Mesothelial cell of epicardium (in vitro differentiated cells): Measurements from ENCODE around the gene FAHD1. TPM values are rescaled to one million over a fixed set of nuclear protein-coding genes. Genes with fewer than 3 reads are reported as not detected.
A peak's percentile ranks its signal among the peaks of the same experiment; 100 is the strongest.

Source experiments
- DNase-seq, 2 experiments: peaks; one replicate each; pipeline ENCODE4 v3.0.0; 2021; ENCODE audit warnings: low spot score in 2 of 2; ENCODE audit not compliant: unreplicated experiment in 2 of 2
- H3K27ac Mint-ChIP-seq: 2 replicates; pipeline ENCODE4 v1.8.0; 2021; ENCODE audit warnings: mixed read lengths
- H3K27me3 Mint-ChIP-seq: 2 replicates; pipeline ENCODE4 v1.8.0; 2021; ENCODE audit warnings: low read depth, mixed read lengths
- H3K36me3 Mint-ChIP-seq: 2 replicates; pipeline ENCODE4 v1.8.0; 2021; ENCODE audit warnings: mixed read lengths
- H3K4me1 Mint-ChIP-seq: 2 replicates; pipeline ENCODE4 v1.8.0; 2021; ENCODE audit warnings: mixed read lengths
- H3K4me3 Mint-ChIP-seq: 2 replicates; pipeline ENCODE4 v1.8.0; 2021; ENCODE audit warnings: mild to moderate bottlenecking, moderate library complexity, mixed read lengths
- H3K9me3 Mint-ChIP-seq: 2 replicates; pipeline ENCODE4 v1.8.0; 2021; ENCODE audit warnings: mixed read lengths
- total RNA-seq: library from RNA; stranded (reverse); gene quantifications from 3 replicates; pipeline ENCODE4 v1.2.1, GENCODE V29; 2021
- TF ChIP-seq, protein P1 (sequence below): fragments of 200-600 bp; sonication (generic); IDR thresholded peaks from one replicate; pipeline ENCODE4 v1.5.0; 2021; ENCODE audit warnings: antibody characterized with exemption; ENCODE audit not compliant: unreplicated experiment

FAHD1 gene
- total RNA-seq, 1 donor from 2014 or later = 23.1 TPM

DNA sequence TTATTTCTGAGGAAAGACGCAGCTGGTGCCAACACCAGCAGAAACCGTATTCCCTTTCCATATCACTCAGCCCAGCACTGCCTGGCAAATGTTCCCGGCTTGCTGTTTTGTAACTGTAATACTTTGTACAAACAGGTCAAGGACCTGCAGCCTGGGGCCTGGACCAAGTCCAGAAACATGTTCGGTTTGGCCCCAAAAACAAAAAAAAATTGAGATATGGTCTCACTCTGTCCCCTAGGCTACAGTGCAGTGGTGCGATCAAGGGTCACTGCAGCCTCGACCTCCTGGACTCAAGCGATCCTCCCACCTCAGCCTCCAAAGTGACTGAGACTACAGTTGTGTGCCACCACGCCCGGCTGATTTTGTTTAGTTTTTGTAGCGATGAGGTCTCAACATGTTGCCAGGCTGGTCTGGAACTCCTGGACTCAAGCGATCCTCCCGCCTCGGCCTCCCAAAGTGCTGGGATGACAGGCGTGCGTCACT, 1.6 kb upstream of the FAHD1 start:
- peaks cover 2% of the 10 kb centered on the region for H3K36me3 Mint-ChIP-seq
- TF ChIP-seq, protein P1, sequence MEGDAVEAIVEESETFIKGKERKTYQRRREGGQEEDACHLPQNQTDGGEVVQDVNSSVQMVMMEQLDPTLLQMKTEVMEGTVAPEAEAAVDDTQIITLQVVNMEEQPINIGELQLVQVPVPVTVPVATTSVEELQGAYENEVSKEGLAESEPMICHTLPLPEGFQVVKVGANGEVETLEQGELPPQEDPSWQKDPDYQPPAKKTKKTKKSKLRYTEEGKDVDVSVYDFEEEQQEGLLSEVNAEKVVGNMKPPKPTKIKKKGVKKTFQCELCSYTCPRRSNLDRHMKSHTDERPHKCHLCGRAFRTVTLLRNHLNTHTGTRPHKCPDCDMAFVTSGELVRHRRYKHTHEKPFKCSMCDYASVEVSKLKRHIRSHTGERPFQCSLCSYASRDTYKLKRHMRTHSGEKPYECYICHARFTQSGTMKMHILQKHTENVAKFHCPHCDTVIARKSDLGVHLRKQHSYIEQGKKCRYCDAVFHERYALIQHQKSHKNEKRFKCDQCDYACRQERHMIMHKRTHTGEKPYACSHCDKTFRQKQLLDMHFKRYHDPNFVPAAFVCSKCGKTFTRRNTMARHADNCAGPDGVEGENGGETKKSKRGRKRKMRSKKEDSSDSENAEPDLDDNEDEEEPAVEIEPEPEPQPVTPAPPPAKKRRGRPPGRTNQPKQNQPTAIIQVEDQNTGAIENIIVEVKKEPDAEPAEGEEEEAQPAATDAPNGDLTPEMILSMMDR = no peak
- no peak overlapping the region for H3K27ac Mint-ChIP-seq
- H3K4me3 Mint-ChIP-seq = peak overlapping the region; percentile 65
- no peaks in the 10 kb centered on the region for H3K27me3 Mint-ChIP-seq
- DNase-seq = no peak
- peaks cover 27% of the 10 kb centered on the region for H3K4me1 Mint-ChIP-seq
- H3K9me3 Mint-ChIP-seq = no peaks in the 10 kb centered on the region

DNA sequence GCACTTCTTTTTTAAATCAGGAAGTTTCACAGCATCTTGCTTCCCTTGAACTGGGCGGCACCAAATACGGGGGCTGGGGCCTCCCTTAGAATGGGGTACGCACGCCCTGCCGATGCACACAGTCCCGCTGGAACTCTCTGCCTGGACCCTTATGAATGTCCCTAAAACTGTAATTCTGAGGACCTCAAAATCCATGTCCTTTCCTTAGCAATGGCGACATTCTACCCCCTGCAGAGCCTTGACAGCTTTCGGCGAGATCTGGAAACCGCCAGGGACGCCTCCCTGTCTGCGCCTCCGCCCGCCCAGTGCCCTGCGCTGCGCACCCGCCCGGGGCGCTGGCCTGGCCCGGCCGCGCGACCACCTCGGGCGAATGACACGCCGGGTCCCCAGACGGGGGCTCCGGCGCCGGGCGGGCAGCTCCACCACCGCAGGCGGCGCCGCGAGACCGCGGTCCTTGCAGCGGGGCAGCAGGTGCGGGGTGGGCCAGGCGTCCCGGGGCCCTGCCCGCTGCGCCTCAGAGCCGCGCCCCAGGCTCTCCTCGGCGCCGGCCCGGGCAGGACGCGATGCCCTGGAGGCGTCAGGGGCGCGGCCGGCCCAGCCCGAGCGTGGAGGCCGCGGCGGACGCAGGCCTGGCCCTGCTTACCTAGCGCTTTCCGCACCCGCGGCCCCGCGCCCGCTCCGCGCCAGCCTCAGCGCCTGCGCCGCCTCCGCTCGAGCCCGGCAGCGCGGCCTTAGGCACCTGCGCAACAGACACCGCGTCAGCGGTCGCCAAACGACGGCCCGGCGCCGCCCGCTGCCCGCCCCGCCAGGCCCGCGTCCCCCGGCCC, 929 bp upstream of the FAHD1 start:
- H3K4me1 Mint-ChIP-seq = peaks cover 27% of the 10 kb centered on the region

DNA sequence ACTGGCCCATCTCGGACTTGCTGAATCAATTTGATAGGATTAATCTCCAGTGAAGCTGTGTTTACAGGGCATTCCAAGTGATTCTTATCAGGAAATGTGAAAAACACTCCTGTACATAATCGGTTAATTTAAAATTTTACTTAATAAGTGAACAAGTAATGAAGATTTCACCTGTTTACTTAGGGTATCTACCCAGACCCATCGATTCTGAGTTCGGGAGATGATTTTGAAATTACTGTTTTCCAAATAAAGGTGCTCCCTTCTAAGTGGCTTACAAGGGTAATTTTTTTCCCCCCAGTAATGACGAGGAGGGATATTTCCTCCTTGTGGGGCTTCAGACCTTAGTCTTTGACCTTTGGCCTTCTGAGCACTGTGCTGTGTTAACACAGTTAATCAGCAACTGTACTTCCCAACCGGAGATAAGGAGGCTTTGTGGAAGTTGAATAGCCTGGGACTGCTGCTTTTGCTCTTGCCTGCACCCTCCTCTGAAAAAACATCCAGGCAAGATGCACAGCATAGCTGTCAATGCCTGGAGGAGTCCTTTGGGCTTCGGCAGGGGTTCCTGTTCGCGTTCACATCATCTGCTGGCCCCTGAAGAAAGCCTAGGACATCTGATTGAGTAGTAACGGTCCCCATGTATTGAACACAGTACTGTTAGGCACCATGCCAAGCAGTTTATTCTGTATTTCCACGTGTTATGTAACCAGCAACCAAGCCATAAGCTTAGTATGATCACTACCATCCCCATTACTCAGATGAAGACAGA, 1.8 kb downstream of the FAHD1 start:
- TF ChIP-seq, protein P1 = no peak

More for the DNA sequence above, 929 bp upstream of the FAHD1 start:
- Mint-ChIP-seq H3K27me3 (no peaks in the 10 kb centered on the region), H3K9me3 (no peaks in the 10 kb centered on the region), H3K27ac (peak overlapping the region; percentile 16), H3K4me3 (peak overlapping the region; percentile 65), H3K36me3 (peaks cover 2% of the 10 kb centered on the region)
- peak in 1 of 2 experiments; percentile 57 for DNase-seq
- TF ChIP-seq, protein P1 = no peak

DNA sequence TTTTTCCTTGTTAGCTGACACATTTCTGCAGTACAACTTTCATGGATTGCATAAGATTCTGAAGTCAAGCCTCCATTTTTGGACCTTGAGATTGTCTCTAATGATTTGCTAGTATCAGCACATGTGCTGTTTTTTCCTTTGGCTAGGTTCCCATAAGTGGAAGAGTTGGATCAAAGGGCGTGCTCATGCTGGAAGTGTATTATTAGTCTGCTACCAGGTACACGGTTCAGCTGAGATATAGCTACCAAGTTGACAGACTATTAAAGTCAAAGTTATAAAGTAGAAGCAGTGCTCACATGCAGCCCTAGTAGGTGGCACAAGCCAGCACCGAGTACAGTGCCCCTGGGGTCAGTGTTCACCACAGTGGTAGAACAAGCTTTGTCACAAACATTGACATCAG, 3.2 kb downstream of the FAHD1 start:
- H3K36me3 Mint-ChIP-seq = peaks cover 4% of the 10 kb centered on the region
- no peaks in the 10 kb centered on the region for H3K27me3 Mint-ChIP-seq
- no peak overlapping the region for H3K27ac Mint-ChIP-seq
- TF ChIP-seq, protein P1 = no peak
- no peak for DNase-seq
- H3K4me1 Mint-ChIP-seq = peaks cover 31% of the 10 kb centered on the region
- no peak overlapping the region for H3K4me3 Mint-ChIP-seq
- H3K9me3 Mint-ChIP-seq = no peaks in the 10 kb centered on the region

More for the DNA sequence above, 1.8 kb downstream of the FAHD1 start:
- peak overlapping the region; percentile 43 for H3K27ac Mint-ChIP-seq
- H3K27me3 Mint-ChIP-seq = no peaks in the 10 kb centered on the region
- H3K36me3 Mint-ChIP-seq = peaks cover 4% of the 10 kb centered on the region
- H3K9me3 Mint-ChIP-seq = no peaks in the 10 kb centered on the region
- peak overlapping the region; percentile 92 for H3K4me3 Mint-ChIP-seq
- H3K4me1 Mint-ChIP-seq = peaks cover 28% of the 10 kb centered on the region
- DNase-seq = no peak

DNA sequence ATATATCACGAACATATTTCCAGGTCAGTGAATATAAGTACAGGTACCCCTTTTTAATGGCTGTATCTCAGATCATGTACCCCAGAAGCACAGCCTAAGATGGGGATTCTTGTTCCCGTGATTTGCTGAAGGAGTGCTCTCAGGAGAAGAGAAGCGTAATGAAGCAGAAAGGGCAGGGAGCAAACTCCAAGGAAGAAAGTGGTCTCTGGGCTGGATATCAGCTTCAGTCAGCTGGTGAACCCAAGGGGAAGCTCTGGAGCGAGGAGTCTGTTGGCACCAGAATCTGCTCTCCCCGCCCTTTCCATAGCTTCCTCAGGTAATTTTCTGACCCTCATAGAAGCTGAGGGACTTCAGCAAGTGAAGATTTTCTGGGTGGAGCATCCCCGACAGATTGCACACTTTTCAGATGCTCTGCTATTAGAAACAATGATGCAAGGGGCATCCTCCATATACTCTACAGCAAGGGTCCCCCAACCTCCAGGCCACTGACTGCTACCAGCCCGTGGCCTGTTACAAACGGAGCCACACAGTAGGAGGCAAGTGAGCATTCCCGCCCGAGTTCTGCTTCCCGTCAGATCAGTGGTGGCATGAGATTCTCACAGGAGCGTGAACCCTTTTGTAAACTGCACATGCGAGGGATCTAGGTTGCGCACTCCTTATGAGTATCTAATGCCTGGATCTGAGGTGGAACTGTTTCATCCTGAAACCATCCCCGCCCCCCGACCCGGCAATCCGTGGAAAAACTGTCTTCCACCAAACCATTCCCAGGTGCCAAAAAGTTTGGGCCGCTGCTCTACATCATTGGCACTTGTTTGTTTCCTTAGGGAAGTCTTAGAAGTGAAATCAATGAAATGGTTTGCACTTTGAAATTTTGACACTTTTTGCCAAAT, 4.4 kb downstream of the FAHD1 start:
- H3K4me1 Mint-ChIP-seq = peaks cover 27% of the 10 kb centered on the region
- TF ChIP-seq, protein P1 = no peak
- no peaks in the 10 kb centered on the region for H3K9me3 Mint-ChIP-seq
- H3K27me3 Mint-ChIP-seq = no peaks in the 10 kb centered on the region
- H3K36me3 Mint-ChIP-seq = peaks cover 4% of the 10 kb centered on the region
- no peak for DNase-seq
- no peak overlapping the region for H3K27ac Mint-ChIP-seq
- no peak overlapping the region for H3K4me3 Mint-ChIP-seq
